ENCODE measurements around the gene SRD5A1. TPM values are rescaled to one million over a fixed set of nuclear protein-coding genes. Genes with fewer than 3 reads are reported as not detected.
"Not testable (repeated sequence)": the region's sequence is repeated elsewhere in the genome, so short reads cannot be mapped to it uniquely, and the experiment has no call there.

The SRD5A1 gene
- total RNA-seq, 1 donor from 2014 or later, result 14.0 TPM

DNA sequence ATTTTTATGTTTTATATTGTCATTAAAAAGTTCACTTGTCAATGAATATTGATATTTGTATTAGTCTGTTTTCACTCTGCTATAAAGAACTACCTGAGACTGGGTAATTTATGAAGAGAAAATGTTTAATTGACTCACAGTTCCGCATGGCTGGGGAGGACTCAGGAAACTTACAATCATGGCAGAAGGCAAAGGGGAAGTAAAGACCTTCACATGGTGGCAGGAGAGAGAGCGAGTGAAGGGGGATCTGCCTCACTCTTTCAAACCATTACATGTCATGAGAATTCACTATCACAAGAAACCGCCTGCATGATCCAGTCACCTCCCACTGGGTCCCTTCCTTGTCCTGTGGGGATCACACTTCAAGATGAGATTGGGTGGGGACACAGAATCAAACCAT lies 27.4 kb downstream of the SRD5A1 start:
- DNase-seq (ENCODE audit: low spot score), result no peak
- Mint-ChIP-seq H3K27ac (no peak overlapping the region), H3K4me3 (no peak overlapping the region)

DNA sequence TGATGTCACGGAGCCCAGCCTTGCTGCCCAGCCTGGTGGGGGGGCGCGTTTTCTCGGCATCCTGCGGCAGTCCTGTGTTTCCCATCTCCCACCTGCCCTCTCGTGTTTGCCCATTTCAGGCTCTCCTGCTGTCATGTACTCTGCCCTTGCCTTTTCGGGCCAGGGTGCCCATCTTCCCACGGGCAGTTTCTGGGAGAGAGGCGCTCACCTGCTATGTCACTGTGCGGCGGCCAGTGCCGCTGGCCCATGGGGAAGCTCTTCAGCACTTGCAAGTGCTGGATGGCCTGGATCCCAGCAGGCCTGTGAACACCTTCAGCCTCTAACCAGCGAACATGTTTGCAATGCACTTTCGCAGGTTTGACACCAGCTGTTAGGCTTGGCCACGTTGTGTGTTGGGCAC lies 33.5 kb downstream of the SRD5A1 start:
- Mint-ChIP-seq H3K36me3 (ENCODE audit: low read depth) (peaks cover 13% of the 10 kb centered on the region), H3K27me3 (ENCODE audit: insufficient read depth) (no peaks in the 10 kb centered on the region), H3K4me3 (no peak overlapping the region), H3K9me3 (no peaks in the 10 kb centered on the region), H3K4me1 (ENCODE audit: low read depth) (no peaks in the 10 kb centered on the region), H3K27ac (no peak overlapping the region)
- intact Hi-C loops (cut with micrococcal nuclease), result no loop called here
- DNase-seq (ENCODE audit: low spot score), result no peak

More for the DNA sequence above, 27.4 kb downstream of the SRD5A1 start:
- Mint-ChIP-seq H3K27me3 (ENCODE audit: insufficient read depth) (no peaks in the 10 kb centered on the region), H3K9me3 (peaks cover 17% of the 10 kb centered on the region), H3K4me1 (ENCODE audit: low read depth) (peaks cover 11% of the 10 kb centered on the region), H3K36me3 (ENCODE audit: low read depth) (peaks cover 24% of the 10 kb centered on the region)
- intact Hi-C loops (cut with micrococcal nuclease), result no loop called here

DNA sequence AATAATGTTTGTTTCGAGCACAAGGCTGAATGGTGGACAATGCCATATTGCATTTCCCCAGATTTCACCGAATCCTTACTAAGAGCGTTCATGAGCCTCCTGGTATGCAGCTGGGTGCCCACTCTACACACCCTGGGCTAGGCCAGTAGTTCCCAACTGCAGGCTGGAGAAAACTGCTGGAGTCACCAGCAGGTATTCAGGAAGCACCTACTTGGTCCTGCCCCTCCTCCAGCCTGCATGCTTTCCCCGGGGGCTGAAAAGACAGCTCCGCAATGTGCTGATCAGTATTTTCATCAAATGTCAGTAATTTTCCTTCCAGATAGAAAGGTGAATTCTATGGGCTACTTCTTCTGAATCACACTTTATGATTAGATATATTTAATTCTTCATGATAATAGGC lies 34.4 kb downstream of the SRD5A1 start:
- H3K4me1 Mint-ChIP-seq (ENCODE audit: low read depth), result no peaks in the 10 kb centered on the region
- no peak for DNase-seq (ENCODE audit: low spot score)
- H3K9me3 Mint-ChIP-seq, result no peaks in the 10 kb centered on the region
- intact Hi-C loops (cut with micrococcal nuclease), result no loop called here
- no peak overlapping the region for H3K4me3 Mint-ChIP-seq
- peaks cover 13% of the 10 kb centered on the region for H3K36me3 Mint-ChIP-seq (ENCODE audit: low read depth)
- no peaks in the 10 kb centered on the region for H3K27me3 Mint-ChIP-seq (ENCODE audit: insufficient read depth)
- no peak overlapping the region for H3K27ac Mint-ChIP-seq

DNA sequence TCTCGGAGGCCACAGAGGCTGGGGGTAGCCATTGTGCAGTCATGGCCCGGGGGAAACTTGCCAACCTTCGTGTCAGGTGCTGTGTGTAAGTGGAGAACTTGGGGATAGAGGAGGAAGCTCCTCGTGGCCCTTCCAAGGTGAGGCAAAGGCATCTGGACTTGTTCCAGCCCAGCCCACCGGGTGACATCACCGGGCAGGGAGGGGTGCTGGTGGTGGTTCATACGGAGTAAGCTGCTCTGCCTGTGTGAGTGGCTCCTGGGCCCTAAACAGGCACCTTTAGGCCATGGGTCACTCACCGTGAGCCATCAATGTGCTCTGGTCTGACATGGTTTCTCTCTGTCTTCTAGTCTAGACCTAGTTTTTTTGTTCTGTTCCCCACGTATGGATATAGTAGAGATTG lies 35.5 kb downstream of the SRD5A1 start:
- H3K4me3 Mint-ChIP-seq; H3K27ac Mint-ChIP-seq; H3K9me3 Mint-ChIP-seq; H3K4me1 Mint-ChIP-seq (ENCODE audit: low read depth); DNase-seq (ENCODE audit: low spot score); H3K27me3 Mint-ChIP-seq (ENCODE audit: insufficient read depth); intact Hi-C loops (cut with micrococcal nuclease): not testable (repeated sequence)
- H3K36me3 Mint-ChIP-seq (ENCODE audit: low read depth), result peaks cover 13% of the 10 kb centered on the region

DNA sequence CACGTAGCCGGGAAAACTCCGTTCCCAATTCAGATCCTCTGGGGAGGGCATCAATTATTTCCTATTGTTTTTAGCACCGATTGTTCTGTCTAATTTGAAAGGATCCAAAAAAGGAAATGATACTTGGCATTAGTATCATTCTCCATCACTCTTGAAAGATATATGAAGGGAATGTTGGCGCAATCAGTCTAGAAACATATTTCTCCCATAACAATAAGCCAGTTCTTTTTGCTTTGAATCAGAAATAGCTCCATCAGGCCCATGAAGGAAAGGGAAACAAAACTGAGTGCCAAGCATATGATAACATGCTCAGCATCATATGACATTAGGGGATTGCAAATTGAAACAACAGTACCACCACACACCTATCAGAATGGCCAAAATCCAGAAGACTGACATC lies 39.8 kb downstream of the SRD5A1 start:
- DNase-seq (ENCODE audit: low spot score), result no peak
- Mint-ChIP-seq H3K9me3 (no peaks in the 10 kb centered on the region), H3K27me3 (ENCODE audit: insufficient read depth) (no peaks in the 10 kb centered on the region), H3K27ac (no peak overlapping the region), H3K36me3 (ENCODE audit: low read depth) (peaks cover 13% of the 10 kb centered on the region), H3K4me3 (no peak overlapping the region), H3K4me1 (ENCODE audit: low read depth) (no peaks in the 10 kb centered on the region)
- intact Hi-C loops (cut with micrococcal nuclease), result no loop called here

DNA sequence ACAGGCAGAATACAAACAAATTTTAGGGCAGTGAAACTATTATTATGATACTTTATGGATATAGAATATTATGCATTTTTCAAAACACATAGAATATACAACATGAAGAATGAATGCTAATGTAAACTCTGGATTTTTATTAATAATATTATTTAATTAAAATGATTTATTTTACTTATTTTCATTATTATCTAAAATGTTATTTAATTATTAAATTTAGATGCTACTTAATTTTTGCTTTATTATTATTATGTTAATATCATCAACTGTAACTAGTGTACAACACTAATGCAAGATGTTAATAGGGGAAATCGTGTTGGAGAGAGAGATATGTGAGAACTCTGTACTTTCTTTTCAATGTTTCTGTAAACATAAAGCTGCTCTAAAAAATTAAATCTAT lies 40.7 kb downstream of the SRD5A1 start:
- no peak for DNase-seq (ENCODE audit: low spot score)
- H3K4me3 Mint-ChIP-seq, result no peak overlapping the region
- no peaks in the 10 kb centered on the region for H3K9me3 Mint-ChIP-seq
- intact Hi-C loops (cut with micrococcal nuclease), result no loop called here
- peaks cover 13% of the 10 kb centered on the region for H3K36me3 Mint-ChIP-seq (ENCODE audit: low read depth)
- no peaks in the 10 kb centered on the region for H3K4me1 Mint-ChIP-seq (ENCODE audit: low read depth)
- no peaks in the 10 kb centered on the region for H3K27me3 Mint-ChIP-seq (ENCODE audit: insufficient read depth)
- H3K27ac Mint-ChIP-seq, result no peak overlapping the region

DNA sequence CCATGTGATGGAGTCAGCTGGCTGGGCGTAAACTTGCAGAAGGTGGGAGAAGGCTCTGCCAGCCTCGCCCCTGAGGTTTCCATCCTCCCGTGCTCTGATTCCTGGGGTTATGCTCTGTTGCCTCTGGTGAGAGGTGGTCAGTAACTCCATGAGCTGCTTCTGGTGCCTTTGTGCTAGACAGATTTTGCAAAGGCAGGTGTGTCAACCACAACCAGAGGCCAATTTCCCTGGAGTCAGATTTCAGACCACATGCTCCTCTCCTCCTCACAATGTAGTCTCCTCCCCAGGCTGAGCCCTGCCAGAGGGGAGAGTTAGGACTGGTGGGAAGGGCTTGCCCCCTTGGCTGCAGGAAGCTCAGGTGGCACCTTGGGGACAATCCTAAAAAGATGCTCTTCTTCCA lies 41.2 kb downstream of the SRD5A1 start:
- no peak for DNase-seq (ENCODE audit: low spot score)
- intact Hi-C loops (cut with micrococcal nuclease), result no loop called here
- Mint-ChIP-seq H3K27me3 (ENCODE audit: insufficient read depth) (no peaks in the 10 kb centered on the region), H3K4me1 (ENCODE audit: low read depth) (no peaks in the 10 kb centered on the region), H3K36me3 (ENCODE audit: low read depth) (peaks cover 13% of the 10 kb centered on the region), H3K4me3 (no peak overlapping the region), H3K27ac (no peak overlapping the region), H3K9me3 (no peaks in the 10 kb centered on the region)

DNA sequence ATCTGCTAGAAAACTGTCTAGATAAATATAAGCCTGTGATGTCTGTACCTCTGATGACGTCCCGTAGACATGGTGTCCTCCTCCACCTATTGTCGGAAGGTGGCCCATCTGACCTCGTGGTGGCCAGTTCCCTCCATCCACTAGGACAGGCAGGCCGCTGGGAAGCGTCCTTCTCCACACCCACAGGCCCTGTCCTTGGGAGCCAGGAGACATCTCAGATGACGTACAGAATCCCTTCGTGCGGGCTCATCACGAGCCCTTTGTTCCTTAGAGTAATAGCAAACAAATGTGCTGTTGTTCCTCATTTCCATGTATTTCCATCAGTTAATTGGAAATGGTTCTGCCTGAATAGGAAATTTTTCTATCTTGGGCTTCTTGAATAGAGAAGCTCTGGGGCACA lies 41.6 kb downstream of the SRD5A1 start:
- H3K4me3 Mint-ChIP-seq, result no peak overlapping the region
- no peak for DNase-seq (ENCODE audit: low spot score)
- no peaks in the 10 kb centered on the region for H3K9me3 Mint-ChIP-seq
- H3K4me1 Mint-ChIP-seq (ENCODE audit: low read depth), result no peaks in the 10 kb centered on the region
- no peak overlapping the region for H3K27ac Mint-ChIP-seq
- intact Hi-C loops (cut with micrococcal nuclease), result no loop called here
- H3K27me3 Mint-ChIP-seq (ENCODE audit: insufficient read depth), result no peaks in the 10 kb centered on the region
- peaks cover 10% of the 10 kb centered on the region for H3K36me3 Mint-ChIP-seq (ENCODE audit: low read depth)

DNA sequence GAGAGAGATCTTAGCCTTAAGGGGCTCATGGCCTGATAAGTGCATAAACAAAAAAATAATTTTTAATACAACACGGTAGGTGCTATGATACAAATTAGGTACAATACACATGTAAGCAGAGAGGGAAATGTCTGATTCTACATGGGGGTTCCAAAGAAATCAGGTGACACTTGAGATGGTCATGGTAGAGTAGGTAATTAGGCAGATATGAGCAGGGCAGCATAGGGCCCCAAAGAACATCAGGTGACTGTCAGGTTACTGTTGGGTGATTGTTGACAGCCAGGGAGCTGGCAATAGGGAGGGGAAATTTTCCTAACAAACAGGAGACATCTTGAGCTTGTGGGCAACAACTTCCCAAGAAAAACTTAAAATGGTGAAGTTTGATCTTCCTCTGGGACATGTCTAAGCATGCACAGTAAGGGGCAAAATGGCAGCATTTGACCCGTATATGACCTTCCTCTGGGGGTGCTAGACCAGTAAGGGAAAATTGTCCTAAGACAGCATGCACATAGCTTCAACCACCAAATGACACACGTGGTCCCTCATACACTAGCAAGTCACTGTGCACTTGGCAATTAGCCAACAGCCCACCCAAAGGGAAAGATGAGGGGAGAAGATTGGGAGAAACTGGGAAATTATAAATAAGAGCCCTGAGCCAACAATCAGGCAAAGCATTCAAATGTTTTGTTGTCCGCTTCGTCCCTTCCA lies 42.7 kb downstream of the SRD5A1 start:
- peaks cover 4% of the 10 kb centered on the region for H3K36me3 Mint-ChIP-seq (ENCODE audit: low read depth)
- H3K27ac Mint-ChIP-seq, result no peak overlapping the region
- no peaks in the 10 kb centered on the region for H3K9me3 Mint-ChIP-seq
- no peak for DNase-seq (ENCODE audit: low spot score)
- no peaks in the 10 kb centered on the region for H3K4me1 Mint-ChIP-seq (ENCODE audit: low read depth)
- no peaks in the 10 kb centered on the region for H3K27me3 Mint-ChIP-seq (ENCODE audit: insufficient read depth)
- H3K4me3 Mint-ChIP-seq, result no peak overlapping the region
- intact Hi-C loops (cut with micrococcal nuclease), result no loop called here

DNA sequence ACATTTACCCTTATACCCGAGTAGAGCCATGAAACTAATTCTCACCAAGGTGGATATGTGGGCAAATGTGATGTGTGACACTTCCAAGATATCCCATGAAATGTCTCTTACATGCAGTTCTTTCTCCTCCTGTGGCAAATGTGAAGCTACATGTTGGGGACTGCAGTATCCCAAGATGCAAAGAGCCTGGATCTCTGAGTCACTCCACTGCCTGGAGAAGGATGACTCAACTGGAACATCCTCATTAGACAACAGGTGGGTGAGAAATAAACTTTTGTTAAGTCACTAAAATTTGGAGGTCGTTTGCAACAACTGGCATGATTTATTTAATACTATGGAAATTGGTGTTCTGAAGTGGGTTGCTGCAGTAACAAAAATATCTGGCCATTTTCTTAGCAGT lies 43.5 kb downstream of the SRD5A1 start:
- intact Hi-C loops (cut with micrococcal nuclease), result no loop called here
- Mint-ChIP-seq H3K27ac (no peak overlapping the region), H3K4me3 (no peak overlapping the region), H3K9me3 (no peaks in the 10 kb centered on the region), H3K36me3 (ENCODE audit: low read depth) (no peaks in the 10 kb centered on the region), H3K4me1 (ENCODE audit: low read depth) (no peaks in the 10 kb centered on the region), H3K27me3 (ENCODE audit: insufficient read depth) (no peaks in the 10 kb centered on the region)
- DNase-seq (ENCODE audit: low spot score), result no peak

DNA sequence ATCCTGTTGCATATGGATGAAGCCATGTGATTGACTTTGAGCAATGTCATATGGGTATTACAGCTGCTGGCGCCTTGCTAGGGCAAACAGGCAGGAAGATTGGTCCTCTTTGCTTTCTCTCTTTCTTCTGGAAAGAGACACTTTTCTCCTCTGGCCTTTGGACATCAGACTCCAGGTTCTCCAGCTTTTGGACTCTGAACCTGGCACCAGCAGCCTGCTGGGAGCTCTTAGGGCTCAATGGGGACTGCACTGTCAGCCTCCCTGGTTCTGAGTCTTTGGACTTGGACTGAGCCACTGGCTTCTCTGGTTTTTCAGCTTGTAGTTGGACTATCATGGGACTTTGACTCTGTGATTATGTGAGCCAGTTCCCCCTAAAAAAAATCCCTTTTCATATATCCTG lies 45.1 kb downstream of the SRD5A1 start:
- intact Hi-C loops (cut with micrococcal nuclease), result no loop called here
- Mint-ChIP-seq H3K4me1 (ENCODE audit: low read depth) (no peaks in the 10 kb centered on the region), H3K27me3 (ENCODE audit: insufficient read depth) (no peaks in the 10 kb centered on the region), H3K36me3 (ENCODE audit: low read depth) (no peaks in the 10 kb centered on the region), H3K4me3 (no peak overlapping the region), H3K27ac (no peak overlapping the region), H3K9me3 (no peaks in the 10 kb centered on the region)
- DNase-seq (ENCODE audit: low spot score), result no peak

DNA sequence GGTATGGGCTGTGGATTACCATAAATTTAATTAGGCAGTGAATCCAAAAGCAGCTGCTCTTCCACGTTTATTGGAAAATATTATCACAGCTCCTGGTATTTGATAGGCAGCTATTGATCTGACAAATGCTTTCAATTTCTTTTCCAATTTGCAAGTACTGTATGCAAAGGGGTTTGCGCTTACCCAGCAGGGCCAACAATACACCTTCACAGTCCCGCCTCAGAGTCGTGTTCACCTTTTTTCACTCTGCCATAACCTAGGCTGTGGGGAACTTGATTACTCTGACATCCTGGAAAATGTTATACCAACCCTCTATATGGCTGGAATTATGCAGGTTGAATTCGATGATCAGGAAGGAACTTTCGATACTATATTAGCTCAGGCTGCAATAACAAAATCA lies 47.7 kb downstream of the SRD5A1 start:
- Mint-ChIP-seq H3K9me3 (no peaks in the 10 kb centered on the region), H3K27ac (no peak overlapping the region), H3K4me3 (no peak overlapping the region), H3K27me3 (ENCODE audit: insufficient read depth) (no peaks in the 10 kb centered on the region), H3K4me1 (ENCODE audit: low read depth) (no peaks in the 10 kb centered on the region), H3K36me3 (ENCODE audit: low read depth) (no peaks in the 10 kb centered on the region)
- DNase-seq (ENCODE audit: low spot score), result no peak
- intact Hi-C loops (cut with micrococcal nuclease), result no loop called here

DNA sequence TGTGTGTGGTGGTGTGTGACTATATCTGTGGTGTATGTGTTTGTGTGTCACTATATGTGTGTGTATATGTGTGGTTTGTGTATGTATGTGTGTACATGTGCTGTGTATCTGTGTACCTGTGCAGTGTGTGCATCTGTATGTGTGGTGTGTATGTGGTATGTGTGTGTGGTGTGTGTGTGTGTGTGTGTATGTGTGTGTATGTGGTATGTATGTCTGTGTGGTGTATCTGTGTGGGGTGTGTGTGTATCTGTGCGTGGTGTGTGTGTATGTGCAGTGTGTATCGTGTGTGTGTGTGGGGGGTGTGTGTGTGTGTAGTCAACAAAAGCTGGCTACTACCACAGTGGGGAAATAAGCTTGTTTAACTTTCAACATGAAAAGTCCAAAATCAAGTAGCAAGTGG lies 48.4 kb downstream of the SRD5A1 start:
- Mint-ChIP-seq H3K27ac (no peak overlapping the region), H3K4me1 (ENCODE audit: low read depth) (no peaks in the 10 kb centered on the region), H3K27me3 (ENCODE audit: insufficient read depth) (no peaks in the 10 kb centered on the region), H3K9me3 (no peaks in the 10 kb centered on the region), H3K4me3 (no peak overlapping the region), H3K36me3 (ENCODE audit: low read depth) (no peaks in the 10 kb centered on the region)
- intact Hi-C loops (cut with micrococcal nuclease), result no loop called here
- no peak for DNase-seq (ENCODE audit: low spot score)

DNA sequence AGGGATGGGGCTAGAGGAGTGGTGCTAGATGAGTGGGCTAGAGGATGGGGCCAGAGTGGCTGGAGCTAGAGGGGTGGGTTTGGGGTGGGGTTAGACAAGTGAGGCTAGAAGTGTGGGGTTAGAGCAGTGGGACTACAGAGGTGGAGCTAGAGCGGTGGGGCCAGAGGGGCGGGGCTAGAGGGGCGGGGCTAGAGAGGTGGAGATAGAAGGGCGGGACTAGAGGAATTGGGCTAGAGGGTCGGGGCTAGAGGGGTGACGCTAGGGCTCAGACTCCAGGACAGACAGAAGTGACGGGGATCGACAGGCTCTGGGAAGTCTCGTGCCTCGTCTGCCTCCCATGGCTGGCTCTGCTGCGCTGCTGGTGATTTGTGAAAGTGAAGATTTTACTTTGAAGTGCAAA lies 49.0 kb downstream of the SRD5A1 start:
- H3K36me3 Mint-ChIP-seq (ENCODE audit: low read depth), result no peaks in the 10 kb centered on the region
- no peaks in the 10 kb centered on the region for H3K9me3 Mint-ChIP-seq
- H3K4me1 Mint-ChIP-seq (ENCODE audit: low read depth), result no peaks in the 10 kb centered on the region
- no peaks in the 10 kb centered on the region for H3K27me3 Mint-ChIP-seq (ENCODE audit: insufficient read depth)
- H3K27ac Mint-ChIP-seq, result no peak overlapping the region
- no peak overlapping the region for H3K4me3 Mint-ChIP-seq
- no peak for DNase-seq (ENCODE audit: low spot score)
- intact Hi-C loops (cut with micrococcal nuclease), result no loop called here
